ENCODE data around the gene E2F4. TPM values are rescaled to one million over a fixed set of nuclear protein-coding genes. Genes with fewer than 3 reads are reported as not detected.

Gene E2F4
- total RNA-seq, 1 experiment from 2014 or later, result 81.0 TPM

GRCh38 chr16:67183284-67183626 lies 8.7 kb upstream of the E2F4 start:
- DNase-seq (ENCODE audit: unreplicated experiment), result no peak

GRCh38 chr16:67183627-67184452 lies 8.1 kb upstream of the E2F4 start, which contains the start of gene MATCAP1:
TSS of gene MATCAP1 (minus strand) at chr16:67183963. CDS start at chr16:67180610, 3,353 bp downstream.
- intact Hi-C loops (cut with micrococcal nuclease), result loop anchor here (2.0 to 5.0 kb wide), 2 partner anchors 207 to 287 kb away; no protein-coding TSS in a partner anchor
- POLR2A ChIA-PET, result interaction anchor here (0.7 to 4.9 kb wide), 16 partner anchors 9 to 195 kb away, joined by 3 to 46 read pairs (median 4); partner anchors contain the start of genes CES4A, ELMO3, FBXL8 and FHOD1
- H3K36me3 Mint-ChIP-seq (ENCODE audit: insufficient read depth, unreplicated experiment), result peaks cover 2% of the 10 kb centered on the region
- no peaks in the 10 kb centered on the region for H3K9me3 Mint-ChIP-seq (ENCODE audit: unreplicated experiment)
- H3K27me3 Mint-ChIP-seq (ENCODE audit: insufficient read depth, unreplicated experiment), result no peaks in the 10 kb centered on the region
- H3K27ac Mint-ChIP-seq (ENCODE audit: low read depth, unreplicated experiment), result no peak within 1 kb of the TSS
- peak; percentile 98 for DNase-seq (ENCODE audit: unreplicated experiment)
- CTCF ChIA-PET, result interaction anchor here (0.8 to 1.9 kb wide), 6 partner anchors 9 to 230 kb away, joined by 3 to 12 read pairs (median 8); partner anchors contain the start of gene ELMO3
- TSS peak; percentile 40 for BruUV-seq (replicated peaks)
- peaks cover 9% of the 10 kb centered on the region for H3K4me1 Mint-ChIP-seq (ENCODE audit: insufficient read depth, unreplicated experiment)
- TF ChIP-seq CTCF (IDR thresholded peaks at IDR 0.05; ENCODE audit: unreplicated experiment), result no peak
- no peak within 1 kb of the TSS for H3K4me3 Mint-ChIP-seq (ENCODE audit: unreplicated experiment)

More at GRCh38 chr16:67183284-67183626, 8.7 kb upstream of the E2F4 start:
- Mint-ChIP-seq H3K4me1 (ENCODE audit: insufficient read depth, unreplicated experiment) (peaks cover 13% of the 10 kb centered on the region), H3K36me3 (ENCODE audit: insufficient read depth, unreplicated experiment) (peaks cover 8% of the 10 kb centered on the region), H3K9me3 (ENCODE audit: unreplicated experiment) (no peaks in the 10 kb centered on the region), H3K4me3 (ENCODE audit: unreplicated experiment) (no peak overlapping the region), H3K27me3 (ENCODE audit: insufficient read depth, unreplicated experiment) (no peaks in the 10 kb centered on the region), H3K27ac (ENCODE audit: low read depth, unreplicated experiment) (no peak overlapping the region)
- ChIA-PET CTCF (interaction anchor here (0.6 to 1.9 kb wide), 4 partner anchors 8 to 26 kb away, joined by 3 to 8 read pairs (median 4); partner anchors contain the start of gene ELMO3), POLR2A (interaction anchor here (0.8 to 4.9 kb wide), 12 partner anchors 9 to 128 kb away, joined by 3 to 46 read pairs (median 7); partner anchors contain the start of genes ELMO3, FBXL8, FHOD1 and NOL3)
- intact Hi-C loops (cut with micrococcal nuclease), result loop anchor here (5.0 kb wide), 1 partner anchor 286 kb away; no protein-coding TSS in a partner anchor
- TF ChIP-seq CTCF (IDR thresholded peaks at IDR 0.05; ENCODE audit: unreplicated experiment), result no peak
- no TSS peak for BruUV-seq (replicated peaks)

DNA sequence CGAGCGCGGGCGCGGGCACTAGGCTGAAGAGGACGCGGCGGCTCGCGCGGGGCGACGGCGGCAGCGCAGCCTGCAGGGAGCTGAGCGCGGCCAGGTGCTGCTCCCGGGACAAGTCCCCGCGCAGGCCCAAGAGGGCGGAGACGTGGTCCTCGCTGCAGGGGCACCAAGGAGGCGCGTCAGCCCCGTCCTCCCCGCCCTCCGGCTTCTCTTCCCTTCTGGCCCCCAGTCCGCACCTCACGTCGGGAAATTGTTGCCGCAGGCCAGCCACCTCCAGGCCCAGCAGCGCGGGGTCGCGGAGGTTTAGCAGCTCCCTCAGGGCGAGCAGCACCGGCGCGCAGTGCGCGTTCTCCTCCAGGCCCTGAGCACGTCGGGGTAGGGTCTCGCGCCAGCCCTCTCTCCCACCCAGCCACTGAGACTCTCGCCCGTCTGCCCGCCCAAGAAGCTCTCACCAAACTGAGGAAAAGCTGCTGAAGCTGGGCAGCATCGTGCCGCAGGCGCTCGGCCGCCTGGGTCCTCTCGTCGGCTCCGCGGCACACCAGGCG lies 7.4 kb upstream of the E2F4 start:
- intact Hi-C loops (cut with micrococcal nuclease), result loop anchor here (2.0 to 5.0 kb wide), 2 partner anchors 208 to 287 kb away; no protein-coding TSS in a partner anchor
- Mint-ChIP-seq H3K27ac (ENCODE audit: low read depth, unreplicated experiment) (no peak overlapping the region), H3K36me3 (ENCODE audit: insufficient read depth, unreplicated experiment) (no peaks in the 10 kb centered on the region), H3K9me3 (ENCODE audit: unreplicated experiment) (no peaks in the 10 kb centered on the region), H3K4me1 (ENCODE audit: insufficient read depth, unreplicated experiment) (peaks cover 5% of the 10 kb centered on the region), H3K4me3 (ENCODE audit: unreplicated experiment) (no peak overlapping the region), H3K27me3 (ENCODE audit: insufficient read depth, unreplicated experiment) (no peaks in the 10 kb centered on the region)
- BruUV-seq (replicated peaks), result no TSS peak
- ChIA-PET POLR2A (interaction anchor here (0.7 to 4.9 kb wide), 13 partner anchors 10 to 196 kb away, joined by 3 to 46 read pairs (median 3); partner anchors contain the start of genes CES4A, FBXL8, FHOD1 and NOL3), CTCF (interaction anchor here (0.5 to 2.2 kb wide), 18 partner anchors 9 to 541 kb away, joined by 3 to 12 read pairs (median 4); partner anchors contain the start of genes CES4A, ELMO3, FBXL8 and TRADD)
- no peak for TF ChIP-seq CTCF (IDR thresholded peaks at IDR 0.05; ENCODE audit: unreplicated experiment)
- no peak for DNase-seq (ENCODE audit: unreplicated experiment)

Data from MCF 10A (cell line).